Measurements from ENCODE around the gene LRBA. TPM values are rescaled to one million over a fixed set of nuclear protein-coding genes. Genes with fewer than 3 reads are reported as not detected.

LRBA gene
- total RNA-seq, 3 donors from 2014 or later (not counting 1 experiment from before 2014, with no cell fraction given) = 72.1 to 87.6 (median 83.1) TPM

GRCh38 chr4:150217192-150217591 lies 797.9 kb downstream of the LRBA start:
- H3K4me3 ChIP-seq (ENCODE audit: low read length) = no peak overlapping the region
- no peaks in the 10 kb centered on the region for H3K9me3 ChIP-seq (ENCODE audit: control insufficient read depth, insufficient read depth, low read length)
- intact Hi-C loops (cut with micrococcal nuclease) = no loop called here
- Mint-ChIP-seq H3K27ac (no peak overlapping the region), H3K36me3 (no peaks in the 10 kb centered on the region), H3K4me3 (no peak overlapping the region), H3K4me1 (no peaks in the 10 kb centered on the region), H3K27me3 (ENCODE audit: low read depth in 2 of 2) (no peaks in the 10 kb centered on the region), H3K9me3 (no peaks in the 10 kb centered on the region)
- no peaks in the 10 kb centered on the region for H3K27me3 ChIP-seq (ENCODE audit: control insufficient read depth, insufficient read depth, low read length)
- no peak for TF ChIP-seq CTCF (IDR thresholded peaks at IDR 0.05)
- 48% methylated on average over 3 of the region's 3 CpGs for WGBS (ENCODE audit: insufficient coverage)
- H3K27ac ChIP-seq (ENCODE audit: low read length) = no peak overlapping the region
- H3K4me1 ChIP-seq (ENCODE audit: control insufficient read depth, insufficient read depth, low read length) = no peaks in the 10 kb centered on the region
- DNase-seq (no peak), ATAC-seq (no peak)
- H3K36me3 ChIP-seq (ENCODE audit: control insufficient read depth, insufficient read depth, low read length) = no peaks in the 10 kb centered on the region

GRCh38 chr4:150216726-150217125 lies 798.4 kb downstream of the LRBA start:
- H3K27me3 Mint-ChIP-seq (ENCODE audit: low read depth in 2 of 2) = peaks cover 0 to under 1% of the 10 kb centered on the region in 2 donors
- no peaks in the 10 kb centered on the region for H3K36me3 Mint-ChIP-seq
- H3K9me3 Mint-ChIP-seq = no peaks in the 10 kb centered on the region
- Histone ChIP-seq H3K4me1 (ENCODE audit: control insufficient read depth, insufficient read depth, low read length) (no peaks in the 10 kb centered on the region), H3K27me3 (ENCODE audit: control insufficient read depth, insufficient read depth, low read length) (no peaks in the 10 kb centered on the region), H3K4me3 (ENCODE audit: low read length) (no peak overlapping the region), H3K9me3 (ENCODE audit: control insufficient read depth, insufficient read depth, low read length) (no peaks in the 10 kb centered on the region), H3K36me3 (ENCODE audit: control insufficient read depth, insufficient read depth, low read length) (no peaks in the 10 kb centered on the region), H3K27ac (ENCODE audit: low read length) (no peak overlapping the region)
- TF ChIP-seq CTCF (IDR thresholded peaks at IDR 0.05) = no peak
- no peaks in the 10 kb centered on the region for H3K4me1 Mint-ChIP-seq
- H3K4me3 Mint-ChIP-seq = no peak overlapping the region
- no peak overlapping the region for H3K27ac Mint-ChIP-seq
- WGBS (ENCODE audit: insufficient coverage) = 87% methylated on average over 4 of the region's 5 CpGs
- intact Hi-C loops (cut with micrococcal nuclease) = no loop called here
- DNase-seq = no peak
- ATAC-seq = no peak

- DNase-seq (no peak), ATAC-seq (no peak)
- intact Hi-C loops (cut with micrococcal nuclease) = no loop called here
- Mint-ChIP-seq H3K27ac (no peak overlapping the region), H3K27me3 (ENCODE audit: low read depth in 2 of 2) (peaks cover 0 to 4% of the 10 kb centered on the region in 2 donors), H3K4me3 (no peak overlapping the region), H3K36me3 (no peaks in the 10 kb centered on the region), H3K4me1 (no peaks in the 10 kb centered on the region), H3K9me3 (no peaks in the 10 kb centered on the region)
- Histone ChIP-seq H3K4me1 (ENCODE audit: control insufficient read depth, insufficient read depth, low read length) (no peaks in the 10 kb centered on the region), H3K27ac (ENCODE audit: low read length) (no peak overlapping the region), H3K36me3 (ENCODE audit: control insufficient read depth, insufficient read depth, low read length) (no peaks in the 10 kb centered on the region), H3K27me3 (ENCODE audit: control insufficient read depth, insufficient read depth, low read length) (no peaks in the 10 kb centered on the region), H3K9me3 (ENCODE audit: control insufficient read depth, insufficient read depth, low read length) (no peaks in the 10 kb centered on the region), H3K4me3 (ENCODE audit: low read length) (no peak overlapping the region)
- WGBS (ENCODE audit: insufficient coverage) = 88% methylated on average over 3 of the region's 3 CpGs
- no peak for TF ChIP-seq CTCF (IDR thresholded peaks at IDR 0.05)
These were observed 799.5 kb downstream of the LRBA start for GRCh38 chr4:150215601-150216000.

Other genes starting within 250 kb of the LRBA start
- 1,000 to 10,000 TPM; 1,074 to 1,354 (median 1,315) TPM for gene RPS3A, start 84.3 kb upstream of the LRBA start, total RNA-seq

All from natural killer cell (primary cell).